Vagina (tissue), 2 donors: ENCODE results near the gene VPS72. TPM values are rescaled to one million over a fixed set of nuclear protein-coding genes. Genes with fewer than 3 reads are reported as not detected.

Experiments
- DNase-seq, 2 donors: peaks; one replicate each; pipeline ENCODE4 v3.0.0-alpha.2; 2017; ENCODE audit errors: extremely low spot score in 2 of 2
- H3K27ac ChIP-seq: fragments of 200-600 bp; sonication (generic); one replicate; pipeline ENCODE4 v1.5.1; 2019
- H3K27me3 ChIP-seq: fragments of 200-600 bp; sonication (generic); one replicate; pipeline ENCODE4 v1.5.1; 2019
- H3K36me3 ChIP-seq, 2 donors: fragments of 200-600 bp; sonication (generic); one replicate each; pipeline ENCODE4 v1.5.1; 2017 to 2019
- H3K4me1 ChIP-seq: fragments of 200-600 bp; sonication (generic); one replicate; pipeline ENCODE4 v1.5.1; 2019
- H3K4me3 ChIP-seq, 2 donors: fragments of 200-600 bp; sonication (generic); 1 replicate in 1 of 2; 2 replicates in 1 of 2; pipeline ENCODE4 v1.5.1; 2016 to 2019
- H3K9me3 ChIP-seq: fragments of 200-600 bp; sonication (generic); one replicate; pipeline ENCODE4 v1.5.1; 2019
- POLR2A ChIP-seq, 2 donors: fragments of 450-650 bp; IDR thresholded peaks; one replicate each; pipeline ENCODE4 v1.6.1; 2017; ENCODE audit warnings: antibody characterized with exemption in 2 of 2, mild to moderate bottlenecking in 2 of 2, moderate library complexity in 2 of 2
- POLR2AphosphoS5 ChIP-seq, 2 donors: sonication (generic); formaldehyde crosslinking; IDR thresholded peaks; one replicate each; pipeline ENCODE4 v1.9.0; 2017; ENCODE audit warnings: antibody characterized with exemption in 2 of 2, mild to moderate bottlenecking in 2 of 2, low read depth in 1 of 2; ENCODE audit not compliant: insufficient read depth in 1 of 2
- intact Hi-C: fragments of 100-400 bp; cut with DNase I; formaldehyde crosslinking; loops from one replicate; pipeline ENCODE4 v1.15.1; 2023
- total RNA-seq: library from RNA; depleted of rRNA; stranded (reverse); fragments of >200 nt; gene quantifications from one replicate; pipeline ENCODE4 v1.2.3, GENCODE V29; 2016
- TF ChIP-seq, protein P1 (sequence below), 3 experiments: fragments of 450-650 bp in 2 of 3; fragments of 200-600 bp in 1 of 3; sonication (generic) in 1 of 3; IDR thresholded peaks; one replicate each; pipeline ENCODE4 v1.5.1; 2017 to 2019; ENCODE audit warnings: antibody characterized with exemption in 3 of 3, mild to moderate bottlenecking in 2 of 3, moderate library complexity in 2 of 3

VPS72 gene
- total RNA-seq, 1 donor from 2014 or later: 17.2 TPM

DNA sequence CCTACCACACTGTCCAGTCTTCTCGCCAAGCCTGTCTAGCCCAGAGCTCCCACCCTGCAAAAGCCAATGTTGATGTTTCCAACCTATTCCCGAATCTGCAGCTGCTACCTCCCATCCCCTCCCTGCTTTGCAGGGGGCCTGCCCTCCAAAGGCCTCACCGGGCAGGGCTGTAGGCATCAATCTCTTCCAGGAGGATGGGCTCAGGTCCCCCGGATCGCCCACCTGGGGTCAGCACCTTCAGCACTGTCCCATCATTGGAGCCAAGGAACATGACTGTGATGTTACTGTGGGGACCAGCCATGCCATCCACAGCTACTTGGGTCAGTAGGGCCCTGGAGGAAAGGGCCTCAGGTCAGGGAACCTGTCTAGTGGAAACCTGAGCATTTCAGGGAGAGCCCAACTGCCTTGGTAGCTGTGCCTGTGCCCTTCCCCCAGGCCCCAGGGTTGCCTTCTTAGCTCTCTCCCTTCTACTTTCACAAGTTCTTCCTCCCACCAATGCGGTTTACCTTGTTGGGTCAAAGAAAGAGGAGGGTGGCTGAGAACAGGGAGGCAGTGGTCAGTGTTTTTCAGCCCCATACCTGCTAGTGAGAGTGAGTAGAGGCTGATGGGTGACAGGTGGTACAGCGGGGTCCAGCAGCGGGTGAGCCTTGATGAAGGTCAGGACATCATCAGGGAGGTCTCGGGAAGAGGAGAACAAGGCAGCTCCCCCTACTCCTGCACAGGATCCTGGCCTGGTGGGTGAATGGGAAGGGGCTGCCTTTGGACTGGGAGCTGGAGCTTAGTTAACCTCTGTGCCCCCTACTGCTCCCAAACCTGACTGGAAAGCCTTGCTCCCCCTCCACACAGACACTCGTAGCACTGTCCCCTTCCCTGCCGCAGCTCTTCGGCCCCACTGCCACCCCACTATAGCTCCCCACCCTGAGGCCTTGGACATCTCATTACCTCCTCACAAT, 54.3 kb downstream of the VPS72 start:
- H3K27me3 ChIP-seq: no peaks in the 10 kb centered on the region
- peaks cover 16% of the 10 kb centered on the region for H3K4me1 ChIP-seq
- no peak overlapping the region for H3K27ac ChIP-seq
- H3K4me3 ChIP-seq: no peak overlapping the region
- H3K9me3 ChIP-seq: no peaks in the 10 kb centered on the region
- TF ChIP-seq, protein P1, sequence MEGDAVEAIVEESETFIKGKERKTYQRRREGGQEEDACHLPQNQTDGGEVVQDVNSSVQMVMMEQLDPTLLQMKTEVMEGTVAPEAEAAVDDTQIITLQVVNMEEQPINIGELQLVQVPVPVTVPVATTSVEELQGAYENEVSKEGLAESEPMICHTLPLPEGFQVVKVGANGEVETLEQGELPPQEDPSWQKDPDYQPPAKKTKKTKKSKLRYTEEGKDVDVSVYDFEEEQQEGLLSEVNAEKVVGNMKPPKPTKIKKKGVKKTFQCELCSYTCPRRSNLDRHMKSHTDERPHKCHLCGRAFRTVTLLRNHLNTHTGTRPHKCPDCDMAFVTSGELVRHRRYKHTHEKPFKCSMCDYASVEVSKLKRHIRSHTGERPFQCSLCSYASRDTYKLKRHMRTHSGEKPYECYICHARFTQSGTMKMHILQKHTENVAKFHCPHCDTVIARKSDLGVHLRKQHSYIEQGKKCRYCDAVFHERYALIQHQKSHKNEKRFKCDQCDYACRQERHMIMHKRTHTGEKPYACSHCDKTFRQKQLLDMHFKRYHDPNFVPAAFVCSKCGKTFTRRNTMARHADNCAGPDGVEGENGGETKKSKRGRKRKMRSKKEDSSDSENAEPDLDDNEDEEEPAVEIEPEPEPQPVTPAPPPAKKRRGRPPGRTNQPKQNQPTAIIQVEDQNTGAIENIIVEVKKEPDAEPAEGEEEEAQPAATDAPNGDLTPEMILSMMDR (IDR thresholded peaks at IDR 0.05): no peak
- no peak for TF ChIP-seq POLR2A (IDR thresholded peaks at IDR 0.05)
- no peak for TF ChIP-seq POLR2AphosphoS5 (IDR thresholded peaks at IDR 0.05; ENCODE audit: insufficient read depth in 1 of 2, low read depth in 1 of 2)
- intact Hi-C loops: no loop called here
- no peak for DNase-seq
- no peaks in the 10 kb centered on the region for H3K36me3 ChIP-seq

DNA sequence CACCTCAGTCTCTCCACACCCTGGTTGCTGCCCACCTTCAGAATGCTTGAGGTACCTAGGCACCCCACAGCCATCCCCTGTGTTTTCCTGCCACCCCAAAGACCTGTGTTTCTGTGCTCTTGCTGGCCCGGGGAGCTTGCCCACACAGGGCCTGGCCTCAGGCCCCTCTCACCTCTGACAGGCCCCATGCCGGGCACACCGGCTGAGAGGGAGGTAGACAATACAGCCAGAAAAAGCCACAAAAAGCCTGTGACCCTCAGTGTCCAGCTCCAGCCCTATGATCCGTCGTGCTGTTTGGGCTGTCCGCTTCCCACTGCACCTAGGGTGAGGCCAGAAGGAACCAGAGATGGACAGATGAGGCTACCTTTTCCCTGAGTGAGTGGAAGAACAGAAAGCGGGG, 55.0 kb downstream of the VPS72 start:
- Histone ChIP-seq H3K9me3 (no peaks in the 10 kb centered on the region), H3K4me1 (peaks cover 19% of the 10 kb centered on the region), H3K27ac (no peak overlapping the region), H3K4me3 (no peak overlapping the region), H3K27me3 (no peaks in the 10 kb centered on the region), H3K36me3 (no peaks in the 10 kb centered on the region)
- no peak for DNase-seq
- intact Hi-C loops: no loop called here
- no peak for TF ChIP-seq POLR2A (IDR thresholded peaks at IDR 0.05)
- TF ChIP-seq, protein P1 (IDR thresholded peaks at IDR 0.05): no peak
- TF ChIP-seq POLR2AphosphoS5 (IDR thresholded peaks at IDR 0.05; ENCODE audit: insufficient read depth in 1 of 2, low read depth in 1 of 2): no peak

DNA sequence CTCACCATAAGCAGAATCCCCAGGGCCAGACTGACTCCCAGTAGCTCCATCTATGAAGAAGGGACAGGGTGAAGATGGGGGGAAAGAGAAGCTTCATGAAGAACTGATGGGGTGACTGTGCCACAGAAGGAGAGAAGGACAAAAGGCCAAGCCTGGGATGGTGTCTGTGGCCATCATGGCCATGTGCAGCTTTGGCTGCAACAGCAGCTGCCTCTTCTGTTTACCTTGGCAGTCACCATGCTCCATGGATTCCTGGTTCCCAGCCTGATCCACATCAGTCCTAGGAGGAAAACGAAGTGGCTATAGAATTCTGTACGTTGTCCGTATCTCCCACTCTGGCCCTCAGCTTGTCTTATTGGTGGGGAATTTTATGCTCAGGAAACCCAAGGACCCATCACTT, 55.6 kb downstream of the VPS72 start:
- Histone ChIP-seq H3K36me3 (no peaks in the 10 kb centered on the region), H3K9me3 (no peaks in the 10 kb centered on the region), H3K4me1 (peaks cover 19% of the 10 kb centered on the region), H3K27ac (no peak overlapping the region), H3K4me3 (no peak overlapping the region), H3K27me3 (no peaks in the 10 kb centered on the region)
- no peak for DNase-seq
- TF ChIP-seq, protein P1 (IDR thresholded peaks at IDR 0.05): no peak
- no peak for TF ChIP-seq POLR2A (IDR thresholded peaks at IDR 0.05)
- no peak for TF ChIP-seq POLR2AphosphoS5 (IDR thresholded peaks at IDR 0.05; ENCODE audit: insufficient read depth in 1 of 2, low read depth in 1 of 2)
- intact Hi-C loops: no loop called here

DNA sequence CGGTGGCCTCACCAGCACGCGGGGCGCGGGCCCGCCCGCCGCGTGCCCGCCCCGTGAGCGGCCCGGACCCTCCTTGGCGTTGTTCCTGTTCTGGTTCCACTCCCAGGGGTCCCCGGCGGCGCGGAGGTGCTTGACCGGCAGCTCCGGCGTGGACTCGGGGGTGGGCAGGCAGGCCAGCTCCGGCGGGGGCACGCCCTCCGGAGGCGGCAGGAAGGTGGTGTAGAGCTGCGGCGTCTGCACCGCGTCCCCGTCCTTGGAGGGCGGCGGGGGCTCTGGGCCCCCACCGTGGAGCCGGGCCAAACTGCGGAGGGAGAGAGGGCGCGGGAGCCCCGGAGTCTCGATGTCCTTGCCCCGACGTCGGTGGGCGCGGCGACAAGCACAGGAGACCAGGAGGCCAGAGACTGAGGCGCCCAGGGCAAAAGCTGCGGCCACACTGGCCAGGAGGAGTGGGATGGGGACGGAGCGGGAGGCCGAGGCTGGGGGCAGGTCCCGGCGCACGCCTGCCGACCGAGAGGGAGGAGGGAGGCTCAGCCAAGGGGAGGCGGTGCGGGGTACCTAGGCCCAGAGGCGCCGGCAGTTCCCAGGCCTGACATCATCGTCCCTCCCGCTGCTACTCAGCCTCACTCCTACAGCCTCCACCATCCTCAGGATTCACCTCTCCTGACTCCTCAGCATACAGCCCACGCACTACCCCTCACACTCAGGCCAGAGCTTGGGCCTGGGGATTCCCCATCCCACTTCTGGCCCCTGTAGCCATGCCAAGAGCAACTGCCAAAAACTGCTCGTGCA, 56.8 kb downstream of the VPS72 start:
- Histone ChIP-seq H3K27me3 (no peaks in the 10 kb centered on the region), H3K9me3 (no peaks in the 10 kb centered on the region), H3K4me3 (peak overlapping the region; percentile 46 to 50), H3K27ac (peak overlapping the region; percentile 71), H3K36me3 (no peaks in the 10 kb centered on the region), H3K4me1 (peaks cover 19% of the 10 kb centered on the region)
- DNase-seq: no peak
- no peak for TF ChIP-seq POLR2AphosphoS5 (IDR thresholded peaks at IDR 0.05; ENCODE audit: insufficient read depth in 1 of 2, low read depth in 1 of 2)
- TF ChIP-seq POLR2A (IDR thresholded peaks at IDR 0.05): no peak
- TF ChIP-seq, protein P1 (IDR thresholded peaks at IDR 0.05): no peak
- intact Hi-C loops: no loop called here
